ENCODE data around the gene NSRP1.
"Not testable (repeated sequence)": the region's sequence is repeated elsewhere in the genome, so short reads cannot be mapped to it uniquely, and the experiment has no call there.

The NSRP1 gene

GRCh38 chr17:30130121-30130520 is 13.5 kb downstream of the NSRP1 start:
- no peak for DNase-seq

DNA sequence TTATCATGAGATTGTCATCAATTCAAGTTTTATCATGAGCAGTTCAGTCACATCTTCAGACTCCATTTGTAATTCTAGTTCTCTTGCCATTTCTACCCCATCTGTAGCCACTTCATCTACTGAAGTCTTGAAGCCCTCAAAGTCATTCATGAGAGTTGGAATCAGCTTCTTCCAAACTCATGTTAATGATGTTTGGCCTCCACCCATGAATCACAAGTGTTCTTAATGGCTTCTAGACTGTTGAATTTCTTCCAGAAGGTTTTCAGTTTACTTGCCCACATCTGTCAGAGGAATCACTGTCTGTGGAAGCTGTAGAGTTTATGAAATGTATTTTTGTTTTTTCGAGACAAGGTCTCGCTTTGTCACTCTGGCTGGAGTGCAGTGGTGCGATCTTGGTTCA is 16.0 kb downstream of the NSRP1 start:
- no peak for DNase-seq

- no peak for DNase-seq
These were observed 16.6 kb downstream of the NSRP1 start for GRCh38 chr17:30133197-30133596.

- DNase-seq, result no peak
These were observed 17.9 kb downstream of the NSRP1 start for GRCh38 chr17:30134551-30134950.

DNA sequence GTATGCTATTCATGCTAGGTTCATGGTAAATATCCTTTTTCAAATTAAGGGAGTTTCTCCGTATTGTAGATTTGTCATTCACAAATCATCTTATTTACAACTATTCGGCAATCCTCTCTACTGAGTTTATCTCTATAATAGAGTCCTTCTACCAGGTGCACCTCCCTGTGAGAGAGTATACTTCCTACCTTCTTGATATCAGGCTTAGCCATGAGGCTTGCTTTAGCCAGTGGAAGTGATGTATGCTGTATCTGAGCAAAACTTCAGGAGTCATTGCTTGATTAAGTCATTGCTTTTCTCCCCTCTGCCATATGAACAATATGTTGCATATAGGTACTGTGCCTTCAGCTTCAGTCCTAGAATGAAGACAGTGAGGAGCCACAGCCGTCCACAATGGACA is 20.5 kb downstream of the NSRP1 start:
- DNase-seq, result no peak

GRCh38 chr17:30147860-30148259 is 31.2 kb downstream of the NSRP1 start:
- DNase-seq, result not testable (repeated sequence)

- DNase-seq, result no peak
These were observed 31.8 kb downstream of the NSRP1 start for GRCh38 chr17:30148376-30148775.

- DNase-seq, result no peak
These were observed 34.9 kb downstream of the NSRP1 start for GRCh38 chr17:30151471-30151870.

GRCh38 chr17:30153463-30153862 is 36.8 kb downstream of the NSRP1 start:
- DNase-seq, result no peak

GRCh38 chr17:30155389-30155788 is 38.8 kb downstream of the NSRP1 start:
- DNase-seq, result no peak

- no peak for DNase-seq
These were observed 42.4 kb downstream of the NSRP1 start for GRCh38 chr17:30158896-30159625.

- no peak for DNase-seq
These were observed 44.0 kb downstream of the NSRP1 start for GRCh38 chr17:30160419-30161172.

DNA sequence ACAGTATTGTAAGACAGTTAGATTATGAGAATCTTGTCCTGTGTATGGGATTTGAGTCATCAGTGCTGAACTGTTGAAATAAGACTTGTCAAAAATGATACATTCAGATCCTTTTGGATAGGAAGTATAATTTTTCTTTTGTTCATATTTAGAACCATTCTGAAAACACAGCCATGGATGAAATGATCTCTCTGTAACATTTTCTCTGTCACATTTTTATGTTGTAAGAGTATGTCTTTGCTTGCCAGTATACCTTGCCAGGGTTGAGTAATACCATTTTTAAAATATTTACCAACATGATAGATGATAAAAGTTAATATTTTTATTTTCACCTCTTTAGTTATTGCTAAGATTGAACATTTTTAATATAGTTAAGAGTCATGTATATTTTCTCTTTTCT is 45.0 kb downstream of the NSRP1 start:
- DNase-seq, result no peak

GRCh38 chr17:30164531-30164930 is 47.9 kb downstream of the NSRP1 start:
- DNase-seq, result no peak

DNA sequence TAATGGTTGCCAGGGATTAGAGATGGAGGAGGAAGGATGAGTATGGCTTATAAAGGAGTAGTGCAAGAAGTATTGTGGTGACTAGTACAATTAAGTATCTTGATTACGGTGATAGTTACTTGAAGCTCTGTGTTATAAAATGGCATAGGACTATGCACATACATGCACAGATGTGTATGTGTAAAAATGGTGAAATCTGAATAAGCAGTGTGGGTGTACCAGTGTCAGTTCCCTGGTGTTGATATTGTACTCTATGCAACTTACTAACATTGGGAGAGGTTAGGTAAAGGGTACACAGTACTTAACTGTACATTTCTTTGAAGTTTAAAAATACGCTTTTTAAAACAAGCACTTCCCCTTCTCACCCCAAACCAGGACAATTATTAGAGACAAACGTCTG is 48.5 kb downstream of the NSRP1 start:
- DNase-seq, result no peak

DNA sequence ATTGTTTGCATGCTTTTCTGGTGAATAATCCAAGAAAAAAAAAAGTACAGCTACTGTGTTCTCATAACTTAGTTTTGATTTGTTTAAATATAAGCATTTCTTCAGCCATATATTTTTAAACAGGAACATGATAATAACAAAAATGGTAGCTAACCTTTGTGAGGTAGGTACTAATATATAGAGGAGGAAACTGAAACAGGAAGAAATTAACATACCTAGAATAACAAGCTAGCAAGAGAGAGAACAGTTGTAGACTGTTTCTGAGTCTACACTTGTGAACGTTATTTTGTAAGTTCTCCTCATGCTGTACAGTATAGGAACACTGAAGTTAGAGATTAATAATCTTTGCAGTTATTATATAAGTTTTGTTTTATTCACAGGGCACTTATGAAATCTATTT is 49.3 kb downstream of the NSRP1 start:
- no peak for DNase-seq

GRCh38 chr17:30170415-30170987 is 53.9 kb downstream of the NSRP1 start:
- DNase-seq, result no peak

- DNase-seq, result no peak
These were observed 55.9 kb downstream of the NSRP1 start for GRCh38 chr17:30172560-30172959.

GRCh38 chr17:30173649-30174048 is 57.0 kb downstream of the NSRP1 start:
- DNase-seq, result no peak

GRCh38 chr17:30174556-30174955 is 57.9 kb downstream of the NSRP1 start:
- no peak for DNase-seq

GRCh38 chr17:30176855-30177254 is 60.2 kb downstream of the NSRP1 start:
- DNase-seq, result no peak

GRCh38 chr17:30186761-30187160 is 70.1 kb downstream of the NSRP1 start:
- no peak for DNase-seq

GRCh38 chr17:30187573-30187972 is 71.0 kb downstream of the NSRP1 start:
- no peak for DNase-seq
